HT1080 (cell line): ENCODE measurements around the gene PSME2. TPM values are rescaled to one million over a fixed set of nuclear protein-coding genes. Genes with fewer than 3 reads are reported as not detected.

Experiments
- DNase-seq: peaks from one replicate; pipeline ENCODE4 v3.0.0-alpha.2; 2015; ENCODE audit warnings: low read depth
- total RNA-seq: library from RNA; depleted of rRNA; stranded (reverse); fragments of >200 nt; shearing (Covaris generic); gene quantifications from 2 replicates; pipeline ENCODE4 v1.2.3, GENCODE V29; 2014

PSME2 gene
- total RNA-seq, 1 experiment from 2014 or later = 224 TPM

- peak; percentile 28 for DNase-seq
These were observed 33.8 kb upstream of the PSME2 start for GRCh38 chr14:24179961-24180796.

GRCh38 chr14:24179294-24179960 is 33.0 kb upstream of the PSME2 start:
- no peak for DNase-seq

GRCh38 chr14:24178399-24179178 is 32.2 kb upstream of the PSME2 start:
- no peak for DNase-seq

- no peak for DNase-seq
These were observed 31.5 kb upstream of the PSME2 start for GRCh38 chr14:24177891-24178290.

- DNase-seq = no peak
These were observed 30.8 kb upstream of the PSME2 start for GRCh38 chr14:24177041-24177825.

GRCh38 chr14:24176599-24176998 is 30.2 kb upstream of the PSME2 start:
- DNase-seq = no peak

- no peak for DNase-seq
These were observed 26.5 kb upstream of the PSME2 start for GRCh38 chr14:24172871-24173281.

GRCh38 chr14:24172261-24172860 is 26.0 kb upstream of the PSME2 start:
- DNase-seq = no peak

- no peak for DNase-seq
These were observed 25.2 kb upstream of the PSME2 start, which contains the start of gene REC8 for GRCh38 chr14:24171422-24172260. REC8 (plus strand) TSS chr14:24172080; CDS start chr14:24172553, 473 bp downstream.

GRCh38 chr14:24167469-24168114 is 21.2 kb upstream of the PSME2 start:
- no peak for DNase-seq

GRCh38 chr14:24165785-24166184 is 19.4 kb upstream of the PSME2 start:
- no peak for DNase-seq

GRCh38 chr14:24164518-24164991 is 18.1 kb upstream of the PSME2 start:
- DNase-seq = no peak

- DNase-seq = no peak
These were observed 15.7 kb upstream of the PSME2 start for GRCh38 chr14:24162093-24162492.

- DNase-seq = peak; percentile 95
These were observed 14.7 kb upstream of the PSME2 start, which contains the start of gene IRF9 for GRCh38 chr14:24160850-24161804. IRF9 (plus strand) TSS chr14:24161265; CDS start chr14:24162145, 880 bp downstream.

GRCh38 chr14:24160499-24160849 is 14.1 kb upstream of the PSME2 start:
- DNase-seq = no peak

GRCh38 chr14:24159777-24160498 is 13.5 kb upstream of the PSME2 start:
- DNase-seq = no peak

GRCh38 chr14:24157331-24157730 is 10.9 kb upstream of the PSME2 start:
- DNase-seq = no peak
